Vagina (tissue), 2 donors: ENCODE results near the gene TMEM81.

ENCODE experiments used
- CTCF ChIP-seq, 3 experiments: fragments of 450-650 bp in 2 of 3; fragments of 200-600 bp in 1 of 3; sonication (generic) in 1 of 3; IDR thresholded peaks; one replicate each; pipeline ENCODE4 v1.5.1; 2017 to 2019; ENCODE audit warnings: antibody characterized with exemption in 3 of 3, mild to moderate bottlenecking in 2 of 3, moderate library complexity in 2 of 3
- POLR2A ChIP-seq, 2 donors: fragments of 450-650 bp; IDR thresholded peaks; one replicate each; pipeline ENCODE4 v1.6.1; 2017; ENCODE audit warnings: antibody characterized with exemption in 2 of 2, mild to moderate bottlenecking in 2 of 2, moderate library complexity in 2 of 2

GRCh38 chr1:205127646-205128045 is 43.4 kb upstream of the TMEM81 start:
- TF ChIP-seq CTCF (IDR thresholded peaks at IDR 0.05), result no peak
- TF ChIP-seq POLR2A (IDR thresholded peaks at IDR 0.05), result no peak
